ENCODE results near the gene PRKCSH.

Gene PRKCSH

GRCh38 chr19:11499220-11499726 lies 63.8 kb downstream of the PRKCSH start:
- DNase-seq (ENCODE audit: low read depth), result no peak

DNA sequence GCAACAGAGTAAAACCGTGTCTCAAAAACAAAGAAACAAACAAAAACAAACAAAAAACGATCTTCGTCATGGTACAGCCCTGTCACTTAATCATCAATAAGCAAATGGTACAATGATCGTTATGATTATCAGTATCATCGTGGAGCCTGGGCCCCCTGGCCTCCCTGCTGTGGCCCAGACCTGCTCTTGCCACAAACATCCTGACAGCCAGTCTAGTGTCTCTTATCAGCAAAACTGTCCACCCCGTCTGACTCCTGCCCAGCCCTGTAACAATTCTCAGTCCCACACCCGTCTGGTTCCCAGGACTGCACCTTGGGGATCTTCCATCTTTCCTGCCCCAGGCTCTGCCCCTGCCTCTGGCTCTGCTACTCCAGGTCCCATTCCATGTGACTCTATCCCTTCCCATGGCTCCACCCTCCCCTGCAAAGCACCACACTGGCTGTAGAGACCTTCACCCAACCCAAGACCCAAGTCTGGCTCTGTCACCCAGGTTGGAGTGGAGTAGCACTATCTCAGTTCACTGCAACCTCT lies 64.5 kb downstream of the PRKCSH start:
- no peak for DNase-seq (ENCODE audit: low read depth)
